GM18519 (cell line): ENCODE results near the gene OTOG.

ENCODE experiments used
- ATAC-seq: cut with Tn5 transposase; IDR thresholded peaks from one replicate; pipeline ENCODE4 v1.9.1; 2021; ENCODE audit warnings: mild to moderate bottlenecking, moderate library complexity; ENCODE audit not compliant: unreplicated experiment, low FRiP score

The OTOG gene

GRCh38 chr11:17600316-17601255, 53.5 kb downstream of the OTOG start:
- ATAC-seq = no peak

- ATAC-seq = no peak
These were observed 54.2 kb downstream of the OTOG start for GRCh38 chr11:17601256-17601671.

- ATAC-seq = no peak
These were observed 54.6 kb downstream of the OTOG start for GRCh38 chr11:17601676-17602075.

GRCh38 chr11:17602105-17603001, 55.3 kb downstream of the OTOG start:
- ATAC-seq = no peak

- no peak for ATAC-seq
These were observed 56.2 kb downstream of the OTOG start for GRCh38 chr11:17603056-17603825.

- no peak for ATAC-seq
These were observed 57.3 kb downstream of the OTOG start for GRCh38 chr11:17604201-17604914.

GRCh38 chr11:17604915-17605233, 57.8 kb downstream of the OTOG start:
- no peak for ATAC-seq

GRCh38 chr11:17605651-17606122, 58.6 kb downstream of the OTOG start:
- no peak for ATAC-seq

GRCh38 chr11:17606233-17607082, 59.4 kb downstream of the OTOG start:
- ATAC-seq = no peak

- ATAC-seq = no peak
These were observed 60.0 kb downstream of the OTOG start for GRCh38 chr11:17607083-17607429.

- no peak for ATAC-seq
These were observed 60.8 kb downstream of the OTOG start for GRCh38 chr11:17607591-17608570.

GRCh38 chr11:17608821-17609220, 61.8 kb downstream of the OTOG start:
- no peak for ATAC-seq

GRCh38 chr11:17609291-17610084, 62.4 kb downstream of the OTOG start:
- no peak for ATAC-seq

GRCh38 chr11:17610085-17610894, 63.2 kb downstream of the OTOG start:
- ATAC-seq = no peak

- ATAC-seq = no peak
These were observed 64.0 kb downstream of the OTOG start for GRCh38 chr11:17611049-17611448.

GRCh38 chr11:17611503-17612220, 64.6 kb downstream of the OTOG start:
- ATAC-seq = no peak
